Nephron (organoid): ENCODE results near the gene BMP6.

Source experiments
- H3K27ac Mint-ChIP-seq, 3 experiments: 2 replicates each; pipeline ENCODE4 v1.8.0; 2020; ENCODE audit warnings: mixed read lengths in 3 of 3, mild to moderate bottlenecking in 2 of 3, moderate library complexity in 1 of 3
- H3K27me3 Mint-ChIP-seq: 2 replicates; pipeline ENCODE4 v1.8.0; 2021; ENCODE audit warnings: low read depth, mild to moderate bottlenecking, moderate library complexity, mixed read lengths
- H3K36me3 Mint-ChIP-seq: 2 replicates; pipeline ENCODE4 v1.8.0; 2020; ENCODE audit warnings: low read depth, mixed read lengths
- H3K4me1 Mint-ChIP-seq: 2 replicates; pipeline ENCODE4 v1.8.0; 2020; ENCODE audit warnings: mixed read lengths
- H3K4me3 Mint-ChIP-seq, 3 experiments: 2 replicates each; pipeline ENCODE4 v1.8.0; 2020; ENCODE audit warnings: mild to moderate bottlenecking in 3 of 3, mixed read lengths in 3 of 3, moderate library complexity in 2 of 3
- H3K9me3 Mint-ChIP-seq: 2 replicates; pipeline ENCODE4 v1.8.0; 2020; ENCODE audit warnings: mixed read lengths
- TF ChIP-seq, protein P1 (sequence below), 3 experiments: fragments of 200-600 bp; sonication (generic); IDR thresholded peaks; one replicate each; pipeline ENCODE4 v1.5.0; 2021; ENCODE audit warnings: antibody characterized with exemption in 3 of 3; ENCODE audit not compliant: unreplicated experiment in 3 of 3

BMP6 gene

GRCh38 chr6:7823552-7823951 is 97.7 kb downstream of the BMP6 start:
- no peak overlapping the region for H3K4me3 Mint-ChIP-seq
- H3K4me1 Mint-ChIP-seq: peaks cover 3% of the 10 kb centered on the region
- peaks cover 12% of the 10 kb centered on the region for H3K27me3 Mint-ChIP-seq
- H3K36me3 Mint-ChIP-seq: no peaks in the 10 kb centered on the region
- TF ChIP-seq, protein P1, sequence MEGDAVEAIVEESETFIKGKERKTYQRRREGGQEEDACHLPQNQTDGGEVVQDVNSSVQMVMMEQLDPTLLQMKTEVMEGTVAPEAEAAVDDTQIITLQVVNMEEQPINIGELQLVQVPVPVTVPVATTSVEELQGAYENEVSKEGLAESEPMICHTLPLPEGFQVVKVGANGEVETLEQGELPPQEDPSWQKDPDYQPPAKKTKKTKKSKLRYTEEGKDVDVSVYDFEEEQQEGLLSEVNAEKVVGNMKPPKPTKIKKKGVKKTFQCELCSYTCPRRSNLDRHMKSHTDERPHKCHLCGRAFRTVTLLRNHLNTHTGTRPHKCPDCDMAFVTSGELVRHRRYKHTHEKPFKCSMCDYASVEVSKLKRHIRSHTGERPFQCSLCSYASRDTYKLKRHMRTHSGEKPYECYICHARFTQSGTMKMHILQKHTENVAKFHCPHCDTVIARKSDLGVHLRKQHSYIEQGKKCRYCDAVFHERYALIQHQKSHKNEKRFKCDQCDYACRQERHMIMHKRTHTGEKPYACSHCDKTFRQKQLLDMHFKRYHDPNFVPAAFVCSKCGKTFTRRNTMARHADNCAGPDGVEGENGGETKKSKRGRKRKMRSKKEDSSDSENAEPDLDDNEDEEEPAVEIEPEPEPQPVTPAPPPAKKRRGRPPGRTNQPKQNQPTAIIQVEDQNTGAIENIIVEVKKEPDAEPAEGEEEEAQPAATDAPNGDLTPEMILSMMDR (IDR thresholded peaks at IDR 0.05; ENCODE audit: unreplicated experiment in 3 of 3): no peak
- peaks cover 3% of the 10 kb centered on the region for H3K9me3 Mint-ChIP-seq
- H3K27ac Mint-ChIP-seq: no peak overlapping the region

GRCh38 chr6:7825986-7826385 is 100.1 kb downstream of the BMP6 start:
- H3K36me3 Mint-ChIP-seq: no peaks in the 10 kb centered on the region
- no peak overlapping the region for H3K27ac Mint-ChIP-seq
- TF ChIP-seq, protein P1 (IDR thresholded peaks at IDR 0.05; ENCODE audit: unreplicated experiment in 3 of 3): no peak
- peaks cover 3% of the 10 kb centered on the region for H3K9me3 Mint-ChIP-seq
- no peak overlapping the region for H3K4me3 Mint-ChIP-seq
- H3K4me1 Mint-ChIP-seq: no peaks in the 10 kb centered on the region
- H3K27me3 Mint-ChIP-seq: peaks cover 12% of the 10 kb centered on the region

GRCh38 chr6:7827142-7827541 is 101.2 kb downstream of the BMP6 start:
- Mint-ChIP-seq H3K27me3 (peaks cover 12% of the 10 kb centered on the region), H3K4me3 (no peak overlapping the region), H3K9me3 (peaks cover 3% of the 10 kb centered on the region), H3K4me1 (no peaks in the 10 kb centered on the region), H3K27ac (no peak overlapping the region), H3K36me3 (no peaks in the 10 kb centered on the region)
- TF ChIP-seq, protein P1 (IDR thresholded peaks at IDR 0.05; ENCODE audit: unreplicated experiment in 3 of 3): no peak

DNA sequence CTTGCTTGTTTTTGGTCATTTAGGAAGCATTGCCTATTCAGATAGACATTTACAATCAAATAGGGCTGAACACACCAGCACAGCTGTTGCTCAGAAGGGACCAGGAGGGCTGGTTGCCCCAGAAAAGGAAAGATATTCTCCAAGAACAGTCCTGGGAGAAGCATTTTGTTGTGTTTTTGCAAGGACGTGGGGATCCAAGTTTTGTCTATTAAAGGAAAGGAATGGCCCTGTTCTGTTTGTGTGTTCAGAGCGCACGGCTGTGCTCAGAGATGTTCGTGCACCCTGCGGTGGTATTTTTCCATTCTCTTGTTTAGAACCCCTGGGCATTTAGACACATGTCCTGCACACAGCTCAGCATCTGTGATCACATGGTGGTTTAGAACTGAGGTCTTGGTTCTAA is 102.2 kb downstream of the BMP6 start:
- Mint-ChIP-seq H3K9me3 (peaks cover 3% of the 10 kb centered on the region), H3K4me3 (no peak overlapping the region), H3K36me3 (no peaks in the 10 kb centered on the region), H3K27me3 (peaks cover 7% of the 10 kb centered on the region), H3K4me1 (no peaks in the 10 kb centered on the region), H3K27ac (no peak overlapping the region)
- TF ChIP-seq, protein P1 (IDR thresholded peaks at IDR 0.05; ENCODE audit: unreplicated experiment in 3 of 3): no peak

GRCh38 chr6:7832904-7833750 is 107.2 kb downstream of the BMP6 start:
- TF ChIP-seq, protein P1 (IDR thresholded peaks at IDR 0.05; ENCODE audit: unreplicated experiment in 3 of 3): no peak
- H3K9me3 Mint-ChIP-seq: no peaks in the 10 kb centered on the region
- H3K27me3 Mint-ChIP-seq: no peaks in the 10 kb centered on the region
- no peak overlapping the region for H3K4me3 Mint-ChIP-seq
- H3K4me1 Mint-ChIP-seq: peaks cover 9% of the 10 kb centered on the region
- H3K27ac Mint-ChIP-seq: no peak overlapping the region
- H3K36me3 Mint-ChIP-seq: no peaks in the 10 kb centered on the region

GRCh38 chr6:7833751-7834070 is 107.8 kb downstream of the BMP6 start:
- Mint-ChIP-seq H3K36me3 (no peaks in the 10 kb centered on the region), H3K27ac (no peak overlapping the region), H3K4me3 (no peak overlapping the region), H3K9me3 (no peaks in the 10 kb centered on the region), H3K4me1 (peaks cover 9% of the 10 kb centered on the region), H3K27me3 (no peaks in the 10 kb centered on the region)
- TF ChIP-seq, protein P1 (IDR thresholded peaks at IDR 0.05; ENCODE audit: unreplicated experiment in 3 of 3): no peak
